Ovary (tissue), 9 donors: ENCODE results near the gene EXOC2. TPM values are rescaled to one million over a fixed set of nuclear protein-coding genes. Genes with fewer than 3 reads are reported as not detected.

Source experiments
- DNase-seq, 5 donors: peaks; one replicate each; pipeline ENCODE4 v3.0.0-alpha.2; 2019 to 2020
- H3K27ac ChIP-seq, 2 donors: fragments of 200-600 bp; one replicate each; pipeline versions ENCODE4 v1.5.1 to v1.8.0; 2019 to 2022
- H3K27me3 ChIP-seq: fragments of 200-600 bp; one replicate; pipeline ENCODE4 v1.8.0; 2022
- H3K36me3 ChIP-seq: fragments of 200-600 bp; sonication (generic); one replicate; pipeline ENCODE4 v1.5.1; 2019
- H3K4me1 ChIP-seq: one replicate; pipeline ENCODE4 v1.8.1; 2013; ENCODE audit warnings: mild to moderate bottlenecking, moderate library complexity; ENCODE audit not compliant: insufficient read depth
- H3K4me3 ChIP-seq: fragments of 200-600 bp; sonication (generic); one replicate; pipeline ENCODE4 v1.5.1; 2017
- H3K9me3 ChIP-seq, 2 donors: fragments of 200-600 bp in 1 of 2; sonication (generic) in 1 of 2; one replicate each; pipeline versions ENCODE4 v1.5.1 to v1.8.1; 2013 to 2019; ENCODE audit warnings: mild to moderate bottlenecking in 1 of 2, moderate library complexity in 1 of 2
- CTCF ChIP-seq, 3 donors: fragments of 450-650 bp in 2 of 3; fragments of 200-600 bp in 1 of 3; IDR thresholded peaks; one replicate each; pipeline versions ENCODE4 v1.5.1 to v1.8.0; 2016 to 2022; ENCODE audit warnings: antibody characterized with exemption in 3 of 3, mild to moderate bottlenecking in 1 of 3
- EP300 ChIP-seq: sonication (generic); formaldehyde crosslinking; IDR thresholded peaks from one replicate; pipeline ENCODE4 v1.6.1; 2017; ENCODE audit warnings: antibody characterized with exemption
- POLR2A ChIP-seq: fragments of 450-650 bp; IDR thresholded peaks from one replicate; pipeline ENCODE4 v1.6.1; 2017; ENCODE audit warnings: antibody characterized with exemption, mild to moderate bottlenecking, moderate library complexity
- WGBS, 3 donors: extraction: QIAGEN DNeasy Blood & Tissue Kit in 1 of 3; methylation state at CpG; one replicate each; pipeline versions ENCODE4 v1.1.5 to v1.1.7; 2013 to 2017; 5-methylcytosine and 5-hydroxymethylcytosine counted together
- intact Hi-C, 4 donors: fragments of 100-400 bp; cut with DNase I; formaldehyde crosslinking; loops; one replicate each; pipeline versions ENCODE4 v1.11.0 to v1.15.1; 2022 to 2023
- polyA plus RNA-seq, 2 donors: library from polyadenylated mRNA; stranded (reverse); fragments of 200-250 nt in 1 of 2; fragments of 350-450 nt in 1 of 2; fragmentation: Illumina TruSeq in 1 of 2; extraction: RNeasy Lipid Tissue Mini Kit (QIAGEN cat#74804) in 1 of 2; gene quantifications; one replicate each; pipeline ENCODE4 v1.2.3, GENCODE V29; 2013 to 2014
- total RNA-seq, 7 donors: library from RNA; depleted of rRNA in 2 of 7; stranded (reverse); fragments of >200 nt in 2 of 7; fragmentation: NEBNext Ultra II Directional in 3 of 7; extraction: Animal tissue kit (Norgen Biotek cat#: 25700) in 3 of 7; gene quantifications; one replicate each; pipeline versions ENCODE4 v1.1.0 to v1.2.4, GENCODE V29; 2016 to 2023
- donor health status: DM: no; HTN: no; CAD: no; lungs with moderate emphysema.
- donor health status: DM: no; HTN: no; CAD: no.
- donor health status: Bipolar disorder and iron deficiency.
- donor health status: DM: yes; HTN: yes; CAD: no.
- donor health status: DM: no; HTN: no; CAD: no.
- donor health status: DM: yes; HTN: yes; CAD: no.

Gene EXOC2
- total and polyA plus RNA-seq, 9 donors: 7.5 to 17.3 (median 14.2) TPM

- intact Hi-C loops: no loop called here
- H3K4me3 ChIP-seq: no peak overlapping the region
- H3K9me3 ChIP-seq: no peaks in the 10 kb centered on the region
- no peaks in the 10 kb centered on the region for H3K36me3 ChIP-seq
- no peak for DNase-seq
- no peaks in the 10 kb centered on the region for H3K27me3 ChIP-seq
- 83 to 87% (median 84%) methylated on average over 6 of the region's 6 CpGs for WGBS, 3 donors
- TF ChIP-seq CTCF (IDR thresholded peaks at IDR 0.05) (no peak), POLR2A (no peak), EP300 (no peak)
- no peak overlapping the region for H3K27ac ChIP-seq
- no peaks in the 10 kb centered on the region for H3K4me1 ChIP-seq
These were observed 11.1 kb upstream of the EXOC2 start for GRCh38 chr6:704046-704445.

GRCh38 chr6:703552-703951, 10.6 kb upstream of the EXOC2 start:
- 86 to 92% (median 89%) methylated on average over 3 of the region's 3 CpGs for WGBS, 3 donors

GRCh38 chr6:701700-702479, 9.0 kb upstream of the EXOC2 start:
- Histone ChIP-seq H3K36me3 (no peaks in the 10 kb centered on the region), H3K4me1 (no peaks in the 10 kb centered on the region), H3K27ac (no peak overlapping the region), H3K9me3 (no peaks in the 10 kb centered on the region), H3K4me3 (no peak overlapping the region), H3K27me3 (no peaks in the 10 kb centered on the region)
- WGBS, 3 donors: 49 to 61% (median 52%) methylated on average over 11 of the region's 11 CpGs
- no peak for TF ChIP-seq EP300
- TF ChIP-seq CTCF (IDR thresholded peaks at IDR 0.05): no peak
- no peak for TF ChIP-seq POLR2A
- intact Hi-C loops: no loop called here
- DNase-seq: no peak

More at GRCh38 chr6:703552-703951, 10.6 kb upstream of the EXOC2 start:
- intact Hi-C loops: no loop called here
- Histone ChIP-seq H3K36me3 (no peaks in the 10 kb centered on the region), H3K27ac (no peak overlapping the region), H3K9me3 (no peaks in the 10 kb centered on the region), H3K4me1 (no peaks in the 10 kb centered on the region), H3K4me3 (no peak overlapping the region), H3K27me3 (no peaks in the 10 kb centered on the region)
- DNase-seq: no peak
- TF ChIP-seq CTCF (IDR thresholded peaks at IDR 0.05): no peak
- no peak for TF ChIP-seq EP300
- no peak for TF ChIP-seq POLR2A

GRCh38 chr6:701215-701614, 8.3 kb upstream of the EXOC2 start:
- DNase-seq: no peak
- no peak for TF ChIP-seq POLR2A
- no peak for TF ChIP-seq EP300
- TF ChIP-seq CTCF (IDR thresholded peaks at IDR 0.05): no peak
- WGBS, 3 donors: 28 to 47% (median 33%) methylated on average over 4 of the region's 4 CpGs
- intact Hi-C loops: no loop called here
- no peak overlapping the region for H3K4me3 ChIP-seq
- no peaks in the 10 kb centered on the region for H3K36me3 ChIP-seq
- no peaks in the 10 kb centered on the region for H3K27me3 ChIP-seq
- H3K27ac ChIP-seq: no peak overlapping the region
- H3K9me3 ChIP-seq: no peaks in the 10 kb centered on the region
- H3K4me1 ChIP-seq: no peaks in the 10 kb centered on the region
